K562 (cell line): ENCODE results near the gene DYRK1B. TPM values are rescaled to one million over a fixed set of nuclear protein-coding genes. Genes with fewer than 3 reads are reported as not detected.
A peak's percentile ranks its signal among the peaks of the same experiment; 100 is the strongest.

Experiments used
- ATAC-seq: fragments of 200-7000 bp; cut with Tn5 transposase; 3 replicates; pipeline ENCODE4 v1.9.1; 2020; ENCODE audit warnings: moderate library complexity
- BruUV-seq: library from RNA; stranded (reverse); fragments of 400-500 nt; replicated peaks from 2 replicates; lab custom pipeline; 2021; lab: Mats Ljungman, UMichigan
- CTCF ChIA-PET: fragments of 300-600 bp; formaldehyde crosslinking; extraction: SDS; loops from one replicate; lab custom pipeline; 2021; ENCODE audit warnings: low intra/inter-chr PET ratio; lab: Yijun Ruan, JAX
- POLR2A ChIA-PET: fragments of 300-600, 350-650 bp; sonication (Branson Sonifier 250); formaldehyde crosslinking; extraction: SDS; loops from one replicate; lab custom pipeline; 2021; ENCODE audit warnings: antibody characterized with exemption, inconsistent platforms; lab: Yijun Ruan, JAX
- DNase-seq, 4 experiments: peaks; one replicate each; pipeline versions ENCODE4 v3.0.0 to v3.0.0-alpha.2; 2011 to 2018; ENCODE audit warnings: low spot score in 3 of 4, mixed read lengths in 3 of 4; ENCODE audit errors: extremely low read depth in 1 of 4
- FAIRE-seq: peaks from 2 replicates; lab custom pipeline; 2011; peaks lifted over from hg19 to GRCh38; lab: Jason Lieb, UNC
- H2AFZ ChIP-seq: 2 replicates; pipeline ENCODE4 v1.6.0; 2011; ENCODE audit warnings: low read depth, low read length, control low read depth, inconsistent platforms
- H3K27ac ChIP-seq: fragments of 200-600 bp; 3 replicates; pipeline ENCODE4 v1.8.0; 2011; ENCODE audit warnings: low read depth, mild to moderate bottlenecking, control low read depth, inconsistent platforms, low read length, moderate library complexity, mixed read lengths; ENCODE audit errors: extremely low read depth
- H3K27me3 ChIP-seq, 2 experiments: fragments of 300-600 bp in 1 of 2; 2 replicates in 1 of 2; 3 replicates in 1 of 2; pipeline versions ENCODE4 v1.6.0 to v1.8.0; 2011; ENCODE audit warnings: inconsistent platforms in 2 of 2, low read length in 2 of 2, mild to moderate bottlenecking in 1 of 2, mixed read lengths in 1 of 2, moderate library complexity in 1 of 2; ENCODE audit not compliant: control insufficient read depth in 2 of 2, insufficient read depth in 2 of 2
- H3K36me3 ChIP-seq: fragments of 300-600 bp; 3 replicates; pipeline ENCODE4 v1.8.0; 2011; ENCODE audit warnings: mild to moderate bottlenecking, low read length, inconsistent platforms; ENCODE audit not compliant: control insufficient read depth, insufficient read depth
- H3K4me1 ChIP-seq, 2 experiments: fragments of 200-600 bp in 1 of 2; replicated peaks in 1 of 2; 2 replicates in 1 of 2; 3 replicates in 1 of 2; pipeline versions ENCODE4 v1.5.1 to v1.8.0; 2011; ENCODE audit warnings: inconsistent platforms in 2 of 2, low read length in 2 of 2, mild to moderate bottlenecking in 1 of 2, mixed read lengths in 1 of 2, moderate library complexity in 1 of 2; ENCODE audit not compliant: control insufficient read depth in 2 of 2, insufficient read depth in 2 of 2
- H3K4me2 ChIP-seq: 2 replicates; pipeline ENCODE4 v1.6.1; 2011; ENCODE audit warnings: low read length, control low read depth, inconsistent platforms, mixed read lengths; ENCODE audit not compliant: insufficient read depth
- H3K4me3 ChIP-seq: fragments of 200-600 bp; sonication (generic), shearing (Covaris generic); 2 replicates; pipeline ENCODE4 v1.5.1; 2016; ENCODE audit warnings: control low read depth, inconsistent platforms
- H3K79me2 ChIP-seq: fragments of 200-600 bp; 3 replicates; pipeline ENCODE4 v1.8.0; 2011; ENCODE audit warnings: low read length, inconsistent platforms; ENCODE audit not compliant: control insufficient read depth, insufficient read depth
- H3K9ac ChIP-seq, 2 experiments: 2 replicates each; pipeline versions ENCODE4 v1.6.0 to v1.6.1; 2011; ENCODE audit warnings: low read depth in 2 of 2, low read length in 2 of 2, control low read depth in 1 of 2, inconsistent platforms in 1 of 2, mild to moderate bottlenecking in 1 of 2, mixed read lengths in 1 of 2; ENCODE audit not compliant: insufficient read depth in 1 of 2
- H3K9me1 ChIP-seq: one replicate; pipeline ENCODE4 v1.6.0; 2011; ENCODE audit warnings: inconsistent platforms, mild to moderate bottlenecking, low read length, moderate library complexity; ENCODE audit not compliant: control insufficient read depth, insufficient read depth
- H3K9me3 ChIP-seq: replicated peaks from 2 replicates; pipeline ENCODE4 v1.5.1; 2011; ENCODE audit warnings: low read depth, low read length, inconsistent platforms; ENCODE audit not compliant: control insufficient read depth, insufficient read depth
- H4K20me1 ChIP-seq: replicated peaks from 2 replicates; pipeline ENCODE4 v1.6.1; 2011; ENCODE audit warnings: low read length, inconsistent platforms, mixed read lengths; ENCODE audit not compliant: control insufficient read depth, insufficient read depth
- POLR2G ChIP-seq: fragments of 200-400 bp; formaldehyde crosslinking; IDR thresholded peaks from 2 replicates; pipeline ENCODE4 v1.6.1; 2017; ENCODE audit warnings: low read depth, mild to moderate bottlenecking, antibody characterized with exemption, low read length, moderate library complexity
- ZNF445 ChIP-seq: fragments of 250-450 bp; sonication (Bioruptor Pico); IDR thresholded peaks from 2 replicates; pipeline ENCODE4 v1.4.0; 2020; ENCODE audit warnings: low read depth, mild to moderate bottlenecking, moderate library complexity
- WGBS: fragments of 100-300 bp; shearing (Covaris generic); methylation state at CpG from one replicate; pipeline ENCODE4 v1.1.6; 2016; ENCODE audit warnings: low coverage, mixed read lengths; ENCODE audit not compliant: insufficient coverage; ENCODE audit errors: missing lambda C conversion rate; 5-methylcytosine and 5-hydroxymethylcytosine counted together
- in situ Hi-C: fragments of 300-500 bp; cut with MboI; formaldehyde crosslinking; loops from 4 replicates; pipeline ENCODE4 v1.15.0; 2018; ENCODE audit warnings: inconsistent platforms, mixed read lengths
- intact Hi-C: fragments of 100-400 bp; cut with micrococcal nuclease; formaldehyde crosslinking; loops from 2 replicates; pipeline ENCODE4 v1.14.2; 2022
- polyA plus RNA-seq, 8 experiments: library from polyadenylated mRNA; depleted of rRNA in 4 of 8; stranded (reverse) in 5 of 8; unstranded in 3 of 8; fragments of >200 nt; fragmentation: Nextera tagmentation in 2 of 8; fragmentation: Illumina TruSeq in 1 of 8; extraction: Ambion mirVana in 2 of 8; extraction: Trizol in 1 of 8; gene quantifications; 2 replicates each; pipeline versions ENCODE4 v1.2.1 to v1.2.3, GENCODE V29; 2011 to 2014; ENCODE audit warnings: inconsistent platforms in 1 of 8, missing spikeins in 1 of 8
- total RNA-seq, 7 experiments: library from RNA; depleted of rRNA in 6 of 7; stranded (reverse); fragments of >200 nt in 6 of 7; fragmentation: Illumina TruSeq in 2 of 7; extraction: Trizol in 2 of 7; gene quantifications; 2 replicates each; pipeline versions ENCODE4 v1.2.1 to v1.2.3, GENCODE V29; 2011 to 2021; ENCODE audit warnings: low replicate concordance in 1 of 7

The DYRK1B gene
- total and polyA plus RNA-seq, 9 of the 15 experiments (the other 6 are each of a cell fraction or from before 2014, with no cell fraction given), result 0.91 to 5.2 (median 1.5) TPM; not detected in 2

DNA sequence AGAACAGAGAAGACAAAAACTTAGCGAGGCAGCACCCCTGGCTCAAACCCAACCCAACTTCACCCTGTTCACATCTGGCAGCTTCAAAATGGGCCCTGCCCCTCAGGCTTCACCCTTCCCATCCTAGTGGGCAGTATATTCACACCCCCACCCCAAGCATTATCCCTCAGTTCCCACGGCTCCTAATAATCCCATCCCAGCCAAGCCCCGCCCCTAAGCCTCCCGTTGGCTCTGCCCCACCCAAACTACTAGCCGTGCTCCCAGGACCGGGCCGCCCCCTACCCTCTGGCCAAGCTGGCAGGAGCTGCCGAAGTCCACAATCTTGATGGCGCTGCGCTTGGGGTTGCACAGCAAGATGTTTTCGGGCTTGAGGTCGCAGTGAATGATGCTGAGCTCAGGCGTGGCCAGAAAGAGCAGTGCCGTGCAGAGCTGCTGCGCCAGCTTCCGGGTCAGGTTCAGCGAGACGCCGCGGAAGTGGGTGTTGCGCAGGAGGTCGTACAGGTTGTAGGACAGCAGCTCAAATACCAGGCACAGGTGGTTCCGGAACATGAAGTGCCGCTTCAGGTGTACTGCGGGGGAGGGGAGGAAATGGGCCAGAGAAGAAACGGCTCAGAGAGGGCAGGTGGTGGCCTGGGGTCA lies 5.8 kb downstream of the DYRK1B start:
- no peak overlapping the region for H3K4me2 ChIP-seq
- FAIRE-seq (no peak), DNase-seq (no peak), ATAC-seq (no peak)
- H3K9me1 ChIP-seq, result peaks cover 8% of the 10 kb centered on the region
- 93% methylated on average over 26 of the region's 26 CpGs for WGBS
- ChIA-PET POLR2A (interaction anchor here (0.7 to 1.0 kb wide), 2 partner anchors 13 to 14 kb away, joined by 3 read pairs; no protein-coding TSS in a partner anchor), CTCF (no interaction called here)
- no peaks in the 10 kb centered on the region for H3K9me3 ChIP-seq
- TF ChIP-seq ZNF445 (CRISPR knock-in tag) (no peak), POLR2G (0 out of 2 replicates have a peak, but pooled peaks have one; percentile 30)
- H3K36me3 ChIP-seq, result peaks cover 76% of the 10 kb centered on the region
- intact Hi-C loops (no loop called here), in situ Hi-C loops (no loop called here)
- no peaks in the 10 kb centered on the region for H3K27me3 ChIP-seq
- no peak overlapping the region for H3K27ac ChIP-seq
- H3K4me3 ChIP-seq, result no peak overlapping the region
- BruUV-seq, result no TSS peak
- peaks cover 9 to 19% of the 10 kb centered on the region in 2 experiments for H3K4me1 ChIP-seq
- no peaks in the 10 kb centered on the region for H4K20me1 ChIP-seq
- no peak overlapping the region for H3K9ac ChIP-seq
- no peak overlapping the region for H2AFZ ChIP-seq
- peaks cover 13% of the 10 kb centered on the region for H3K79me2 ChIP-seq

DNA sequence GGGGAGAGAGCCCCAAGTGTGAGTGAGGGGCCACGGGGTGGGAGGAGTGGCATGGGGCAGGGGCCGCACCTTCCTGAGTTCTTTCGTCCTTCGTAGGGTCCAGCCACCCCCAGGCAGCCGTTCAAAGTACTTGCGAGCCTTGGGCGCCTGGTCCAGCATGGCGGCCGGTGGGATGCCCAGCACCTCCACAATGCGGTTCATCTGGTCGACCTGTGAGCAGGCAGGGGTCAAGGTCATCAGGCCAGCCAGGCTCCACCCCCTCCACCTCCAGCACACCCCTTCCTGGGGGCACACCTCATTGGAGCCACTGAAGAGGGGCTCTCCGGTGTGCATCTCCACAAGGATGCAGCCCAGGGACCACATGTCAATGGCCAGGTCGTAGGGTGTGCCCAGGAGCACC lies 6.7 kb downstream of the DYRK1B start:
- Histone ChIP-seq H3K27ac (no peak overlapping the region), H4K20me1 (no peaks in the 10 kb centered on the region), H3K4me1 (peaks cover under 1 to 16% of the 10 kb centered on the region in 2 experiments; a peak in 3 of 5 replicates), H3K4me3 (no peak overlapping the region), H3K9ac (no peak overlapping the region), H3K79me2 (0 out of 3 replicates have a peak, but pooled peaks cover 4% of the 10 kb centered on the region), H3K4me2 (no peak overlapping the region), H3K9me3 (no peaks in the 10 kb centered on the region), H3K36me3 (peaks cover 67% of the 10 kb centered on the region), H2AFZ (no peak overlapping the region), H3K27me3 (no peaks in the 10 kb centered on the region), H3K9me1 (peaks cover 3% of the 10 kb centered on the region)
- whole genome bisulfite sequencing, result 93% methylated on average over 12 of the region's 13 CpGs
- FAIRE-seq (no peak), DNase-seq (no peak), ATAC-seq (no peak)
- intact Hi-C loops (no loop called here), in situ Hi-C loops (no loop called here)
- no peak for TF ChIP-seq POLR2G
- ChIA-PET POLR2A (no interaction called here), CTCF (no interaction called here)
- BruUV-seq, result no TSS peak
